HepG2 (cell line): ENCODE measurements around the gene HSD3B7. TPM values are rescaled to one million over a fixed set of nuclear protein-coding genes. Genes with fewer than 3 reads are reported as not detected.
A peak's percentile ranks its signal among the peaks of the same experiment; 100 is the strongest.

Experiments
- CC2D1A ChIP-seq: sonication (generic); formaldehyde crosslinking; IDR thresholded peaks from 2 replicates; pipeline ENCODE4 v1.8.1; 2023; ENCODE audit warnings: mild to moderate bottlenecking, missing genetic modification reagents
- CCAR2 ChIP-seq: fragments of 200-400 bp; formaldehyde crosslinking; optimal IDR thresholded peaks from 2 replicates; pipeline ENCODE3; 2018; ENCODE audit warnings: low read depth, mild to moderate bottlenecking, low read length, moderate library complexity
- CEBPG ChIP-seq: IDR thresholded peaks from 2 replicates; pipeline ENCODE4 v1.6.1; 2016
- DNMT1 ChIP-seq: sonication (generic); formaldehyde crosslinking; IDR thresholded peaks from 2 replicates; pipeline ENCODE4 v1.5.1; 2020; ENCODE audit warnings: mild to moderate bottlenecking, missing genetic modification reagents
- FOXA1 ChIP-seq, 2 experiments: fragments of 450-650 bp in 1 of 2; sonication (generic) in 1 of 2; formaldehyde crosslinking in 1 of 2; IDR thresholded peaks; 2 replicates each; pipeline versions ENCODE4 v1.4.0 to v1.6.1; 2016 to 2020; ENCODE audit warnings: missing genetic modification reagents in 1 of 2
- FOXC1 ChIP-seq: sonication (generic); formaldehyde crosslinking; IDR thresholded peaks from 2 replicates; pipeline ENCODE4 v1.8.0; 2022; ENCODE audit warnings: mild to moderate bottlenecking, missing genetic modification reagents, borderline replicate concordance
- HNF4G ChIP-seq, 2 experiments: sonication (generic) in 1 of 2; formaldehyde crosslinking in 1 of 2; IDR thresholded peaks; 2 replicates each; pipeline versions ENCODE4 v1.4.0 to v1.6.1; 2011 to 2020; ENCODE audit warnings: borderline replicate concordance in 2 of 2, low read depth in 2 of 2, mild to moderate bottlenecking in 2 of 2, low read length in 1 of 2, missing genetic modification reagents in 1 of 2, moderate library complexity in 1 of 2
- KDM6A ChIP-seq: IDR thresholded peaks from 2 replicates; pipeline ENCODE4 v1.6.1; 2016; ENCODE audit warnings: low read depth
- NR2F6 ChIP-seq, 2 experiments: IDR thresholded peaks; 2 replicates each; pipeline ENCODE4 v1.6.1; 2016; ENCODE audit warnings: antibody characterized with exemption in 1 of 2, mild to moderate bottlenecking in 1 of 2
- SRSF9 ChIP-seq: fragments of 200-400 bp; formaldehyde crosslinking; IDR thresholded peaks from 2 replicates; pipeline ENCODE4 v1.6.1; 2018; ENCODE audit warnings: borderline replicate concordance, mild to moderate bottlenecking, low read depth, low read length; ENCODE audit not compliant: insufficient read depth, poor library complexity, severe bottlenecking
- TCF7 ChIP-seq: sonication (generic); IDR thresholded peaks from 2 replicates; pipeline ENCODE4 v1.6.1; 2016; ENCODE audit warnings: antibody characterized with exemption, low read depth
- ZMYM3 ChIP-seq: sonication (generic); formaldehyde crosslinking; IDR thresholded peaks from 2 replicates; pipeline ENCODE4 v1.5.1; 2020; ENCODE audit warnings: mild to moderate bottlenecking, missing genetic modification reagents
- ZNF337 ChIP-seq: sonication (generic); formaldehyde crosslinking; IDR thresholded peaks from 2 replicates; pipeline ENCODE4 v1.5.1; 2020; ENCODE audit warnings: missing genetic modification reagents, low read depth, mild to moderate bottlenecking, borderline replicate concordance
- ZNF383 ChIP-seq: sonication (generic); formaldehyde crosslinking; IDR thresholded peaks from 2 replicates; pipeline ENCODE4 v1.4.0; 2020; ENCODE audit warnings: missing genetic modification reagents, mild to moderate bottlenecking, borderline replicate concordance
- ZNF652 ChIP-seq: IDR thresholded peaks from 2 replicates; pipeline ENCODE4 v1.6.1; 2016; ENCODE audit warnings: low read depth, borderline replicate concordance
- ZNF724P ChIP-seq: sonication (generic); formaldehyde crosslinking; IDR thresholded peaks from 2 replicates; pipeline ENCODE4 v1.8.0; 2022; ENCODE audit warnings: missing genetic modification reagents, borderline replicate concordance
- ZSCAN31 ChIP-seq: sonication (generic); formaldehyde crosslinking; IDR thresholded peaks from 2 replicates; pipeline ENCODE4 v1.5.0; 2020; ENCODE audit warnings: low read depth, mild to moderate bottlenecking, missing genetic modification reagents
- ZUFSP ChIP-seq: sonication (generic); formaldehyde crosslinking; IDR thresholded peaks from 2 replicates; pipeline ENCODE4 v1.9.0; 2021; ENCODE audit warnings: missing genetic modification reagents, mild to moderate bottlenecking, borderline replicate concordance
- ZXDC ChIP-seq: sonication (generic); formaldehyde crosslinking; IDR thresholded peaks from 2 replicates; pipeline ENCODE4 v1.5.0; 2020; ENCODE audit warnings: mild to moderate bottlenecking, missing genetic modification reagents
- polyA plus RNA-seq, 8 experiments: library from polyadenylated mRNA; depleted of rRNA in 3 of 8; stranded (reverse) in 7 of 8; unstranded in 1 of 8; fragments of >200 nt; fragmentation: Illumina TruSeq in 4 of 8; extraction: Trizol in 4 of 8; gene quantifications; 2 replicates each; pipeline versions ENCODE4 v1.2.1 to v1.2.3, GENCODE V29; 2011 to 2016; ENCODE audit warnings: low read depth in 4 of 8, missing spikeins in 1 of 8, mixed read lengths in 1 of 8; ENCODE audit not compliant: insufficient read depth in 1 of 8
- total RNA-seq, 5 experiments: library from RNA; depleted of rRNA; stranded (reverse); fragments of >200 nt; fragmentation: Illumina TruSeq; extraction: Trizol; gene quantifications; 2 replicates each; pipeline ENCODE4 v1.2.3, GENCODE V29; 2016; ENCODE audit warnings: low read depth in 1 of 5
- TF ChIP-seq, protein P1 (sequence below): sonication (generic); formaldehyde crosslinking; conservative IDR thresholded peaks from 2 replicates; pipeline ENCODE4 v1.8.0; 2022; ENCODE audit warnings: missing genetic modification reagents
- TF ChIP-seq, protein P2 (sequence below): sonication (generic); formaldehyde crosslinking; IDR thresholded peaks from 2 replicates; pipeline ENCODE4 v1.4.0; 2020; ENCODE audit warnings: missing genetic modification reagents

HSD3B7 gene
- total and polyA plus RNA-seq, 2 of the 13 experiments (the other 11 are each of a cell fraction or from before 2014, with no cell fraction given), result 32.9 to 69.7 TPM

GRCh38 chr16:30996324-30996984 lies 11.4 kb downstream of the HSD3B7 start (continued):
- TF ChIP-seq ZXDC (no peak), CEBPG (CRISPR knock-in tag) (no peak), CCAR2 (peak; percentile 55), ZMYM3 (CRISPR knock-in tag) (peak; percentile 96), KDM6A (peak; percentile 57; the same call in 1 of the 2 replicates), SRSF9 (no peak), HNF4G (IDR thresholded peaks at IDR 0.05; ENCODE audit: borderline replicate concordance, low read depth, low read length) (peak; percentile 94), HNF4G (CRISPR knock-in tag; IDR thresholded peaks at IDR 0.05; ENCODE audit: borderline replicate concordance, low read depth) (peak; percentile 87), ZUFSP (CRISPR knock-in tag) (no peak), ZNF337 (CRISPR knock-in tag) (no peak), ZSCAN31 (CRISPR knock-in tag) (no peak), DNMT1 (CRISPR knock-in tag) (no peak), CC2D1A (CRISPR knock-in tag) (no peak), FOXA1 (IDR thresholded peaks at IDR 0.05) (no peak), FOXA1 (CRISPR knock-in tag; IDR thresholded peaks at IDR 0.05) (no peak; the same call in 1 of the 2 replicates), FOXC1 (CRISPR knock-in tag) (no peak), ZNF383 (no peak), ZNF724P (CRISPR knock-in tag) (0 out of 2 replicates have a peak, but pooled peaks have one; percentile 26), NR2F6 (IDR thresholded peaks at IDR 0.05) (no peak; the same call in 1 of the 2 replicates), NR2F6 (CRISPR knock-in tag; IDR thresholded peaks at IDR 0.05) (peak; percentile 48; the same call in 1 of the 2 replicates), TCF7 (no peak), ZNF652 (CRISPR knock-in tag) (peak; percentile 24; the same call in 1 of the 2 replicates)
- TF ChIP-seq, protein P1, sequence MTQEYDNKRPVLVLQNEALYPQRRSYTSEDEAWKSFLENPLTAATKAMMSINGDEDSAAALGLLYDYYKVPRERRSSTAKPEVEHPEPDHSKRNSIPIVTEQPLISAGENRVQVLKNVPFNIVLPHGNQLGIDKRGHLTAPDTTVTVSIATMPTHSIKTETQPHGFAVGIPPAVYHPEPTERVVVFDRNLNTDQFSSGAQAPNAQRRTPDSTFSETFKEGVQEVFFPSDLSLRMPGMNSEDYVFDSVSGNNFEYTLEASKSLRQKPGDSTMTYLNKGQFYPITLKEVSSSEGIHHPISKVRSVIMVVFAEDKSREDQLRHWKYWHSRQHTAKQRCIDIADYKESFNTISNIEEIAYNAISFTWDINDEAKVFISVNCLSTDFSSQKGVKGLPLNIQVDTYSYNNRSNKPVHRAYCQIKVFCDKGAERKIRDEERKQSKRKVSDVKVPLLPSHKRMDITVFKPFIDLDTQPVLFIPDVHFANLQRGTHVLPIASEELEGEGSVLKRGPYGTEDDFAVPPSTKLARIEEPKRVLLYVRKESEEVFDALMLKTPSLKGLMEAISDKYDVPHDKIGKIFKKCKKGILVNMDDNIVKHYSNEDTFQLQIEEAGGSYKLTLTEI (CRISPR knock-in tag), result no peak
- TF ChIP-seq, protein P2, sequence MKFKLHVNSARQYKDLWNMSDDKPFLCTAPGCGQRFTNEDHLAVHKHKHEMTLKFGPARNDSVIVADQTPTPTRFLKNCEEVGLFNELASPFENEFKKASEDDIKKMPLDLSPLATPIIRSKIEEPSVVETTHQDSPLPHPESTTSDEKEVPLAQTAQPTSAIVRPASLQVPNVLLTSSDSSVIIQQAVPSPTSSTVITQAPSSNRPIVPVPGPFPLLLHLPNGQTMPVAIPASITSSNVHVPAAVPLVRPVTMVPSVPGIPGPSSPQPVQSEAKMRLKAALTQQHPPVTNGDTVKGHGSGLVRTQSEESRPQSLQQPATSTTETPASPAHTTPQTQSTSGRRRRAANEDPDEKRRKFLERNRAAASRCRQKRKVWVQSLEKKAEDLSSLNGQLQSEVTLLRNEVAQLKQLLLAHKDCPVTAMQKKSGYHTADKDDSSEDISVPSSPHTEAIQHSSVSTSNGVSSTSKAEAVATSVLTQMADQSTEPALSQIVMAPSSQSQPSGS (CRISPR knock-in tag), result peak; percentile 68; the same call in 1 of the 2 replicates
